ENCODE data around the gene URI1. TPM values are rescaled to one million over a fixed set of nuclear protein-coding genes. Genes with fewer than 3 reads are reported as not detected.

Gene URI1
- total RNA-seq, 2 donors from 2014 or later, result 49.6 to 59.7 TPM

DNA sequence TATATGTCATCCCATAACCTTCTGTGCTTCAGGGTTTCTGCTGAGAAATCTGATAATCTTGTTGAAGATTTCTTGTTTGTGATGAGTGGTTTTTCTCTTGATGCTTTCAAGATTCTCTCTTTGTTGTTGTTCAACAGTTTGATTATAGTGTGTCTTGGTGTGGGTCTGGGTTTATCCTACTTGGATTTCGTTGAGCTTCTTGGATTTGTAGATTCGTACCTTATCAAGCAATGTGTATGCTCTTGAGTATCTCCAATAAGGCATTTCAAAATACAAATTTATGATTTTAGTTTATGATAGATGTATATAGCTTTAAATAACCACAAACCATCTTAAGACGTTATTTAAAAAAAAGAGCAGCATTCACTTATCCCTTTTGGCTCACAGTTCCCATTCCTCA, 57.5 kb downstream of the URI1 start:
- H3K27me3 Mint-ChIP-seq (ENCODE audit: insufficient read depth), result no peaks in the 10 kb centered on the region
- Histone ChIP-seq H3K4me3 (ENCODE audit: low read length) (no peak overlapping the region), H3K36me3 (ENCODE audit: control insufficient read depth, insufficient read depth, low read length) (peaks cover 21% of the 10 kb centered on the region), H3K27me3 (ENCODE audit: control insufficient read depth, insufficient read depth, low read length, poor library complexity, severe bottlenecking) (no peaks in the 10 kb centered on the region), H3K9me3 (ENCODE audit: control insufficient read depth, low read length) (peaks cover 29% of the 10 kb centered on the region), H3K27ac (ENCODE audit: low read depth, low read length) (no peak overlapping the region), H3K9ac (ENCODE audit: extremely low read depth, low read length, poor library complexity, severe bottlenecking) (no peak overlapping the region), H3K4me1 (ENCODE audit: control insufficient read depth, insufficient read depth, low read length) (no peaks in the 10 kb centered on the region)
- peaks cover 28% of the 10 kb centered on the region for H3K9me3 Mint-ChIP-seq
- 92 to 100% methylated on average over 1 to 2 of the region's 3 CpGs for WGBS, 2 experiments (ENCODE audit: insufficient coverage in 1 of 2, insufficient read length in 1 of 2)
- TF ChIP-seq, protein P1, sequence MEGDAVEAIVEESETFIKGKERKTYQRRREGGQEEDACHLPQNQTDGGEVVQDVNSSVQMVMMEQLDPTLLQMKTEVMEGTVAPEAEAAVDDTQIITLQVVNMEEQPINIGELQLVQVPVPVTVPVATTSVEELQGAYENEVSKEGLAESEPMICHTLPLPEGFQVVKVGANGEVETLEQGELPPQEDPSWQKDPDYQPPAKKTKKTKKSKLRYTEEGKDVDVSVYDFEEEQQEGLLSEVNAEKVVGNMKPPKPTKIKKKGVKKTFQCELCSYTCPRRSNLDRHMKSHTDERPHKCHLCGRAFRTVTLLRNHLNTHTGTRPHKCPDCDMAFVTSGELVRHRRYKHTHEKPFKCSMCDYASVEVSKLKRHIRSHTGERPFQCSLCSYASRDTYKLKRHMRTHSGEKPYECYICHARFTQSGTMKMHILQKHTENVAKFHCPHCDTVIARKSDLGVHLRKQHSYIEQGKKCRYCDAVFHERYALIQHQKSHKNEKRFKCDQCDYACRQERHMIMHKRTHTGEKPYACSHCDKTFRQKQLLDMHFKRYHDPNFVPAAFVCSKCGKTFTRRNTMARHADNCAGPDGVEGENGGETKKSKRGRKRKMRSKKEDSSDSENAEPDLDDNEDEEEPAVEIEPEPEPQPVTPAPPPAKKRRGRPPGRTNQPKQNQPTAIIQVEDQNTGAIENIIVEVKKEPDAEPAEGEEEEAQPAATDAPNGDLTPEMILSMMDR (conservative IDR thresholded peaks at IDR 0.05), result no peak
- H3K4me1 Mint-ChIP-seq, result peaks cover 14% of the 10 kb centered on the region
- H3K4me3 Mint-ChIP-seq, result no peak overlapping the region
- H3K27ac Mint-ChIP-seq, result no peak overlapping the region
- no peak for DNase-seq
- peaks cover 40% of the 10 kb centered on the region for H3K36me3 Mint-ChIP-seq (ENCODE audit: low read depth)

DNA sequence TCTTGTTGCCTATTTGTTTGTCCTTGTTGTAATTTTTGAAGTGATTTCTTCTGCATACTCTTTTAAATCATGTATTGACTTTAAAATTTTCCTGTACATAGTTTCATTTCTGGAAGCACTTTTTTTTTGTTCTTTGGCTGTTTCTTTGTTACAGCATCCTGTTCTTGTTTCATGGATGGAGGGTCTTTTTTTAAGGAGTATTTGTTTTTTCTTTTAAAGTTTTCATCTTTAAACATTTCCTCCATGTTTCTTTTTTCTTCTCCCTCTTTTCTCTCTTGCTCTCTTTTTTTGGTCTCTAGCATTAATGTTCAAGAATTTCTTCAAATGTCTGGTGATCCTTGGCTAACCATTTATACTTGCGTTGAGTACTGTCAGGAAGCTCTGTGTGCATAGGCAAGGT, 58.8 kb downstream of the URI1 start:
- no peaks in the 10 kb centered on the region for H3K27me3 Mint-ChIP-seq (ENCODE audit: insufficient read depth)
- peak overlapping the region; percentile 5 for H3K4me3 Mint-ChIP-seq
- no peak for DNase-seq
- WGBS, 2 experiments (ENCODE audit: insufficient coverage in 1 of 2, insufficient read length in 1 of 2), result 95 to 100% methylated on average over 1 of the region's 1 CpG
- Histone ChIP-seq H3K36me3 (ENCODE audit: control insufficient read depth, insufficient read depth, low read length) (peaks cover 24% of the 10 kb centered on the region), H3K4me1 (ENCODE audit: control insufficient read depth, insufficient read depth, low read length) (no peaks in the 10 kb centered on the region), H3K9ac (ENCODE audit: extremely low read depth, low read length, poor library complexity, severe bottlenecking) (no peak overlapping the region), H3K27me3 (ENCODE audit: control insufficient read depth, insufficient read depth, low read length, poor library complexity, severe bottlenecking) (no peaks in the 10 kb centered on the region), H3K27ac (ENCODE audit: low read depth, low read length) (no peak overlapping the region), H3K4me3 (ENCODE audit: low read length) (peak overlapping the region; percentile 31), H3K9me3 (ENCODE audit: control insufficient read depth, low read length) (peaks cover 21% of the 10 kb centered on the region)
- H3K4me1 Mint-ChIP-seq, result peaks cover 14% of the 10 kb centered on the region
- H3K9me3 Mint-ChIP-seq, result peaks cover 20% of the 10 kb centered on the region
- H3K36me3 Mint-ChIP-seq (ENCODE audit: low read depth), result peaks cover 27% of the 10 kb centered on the region
- H3K27ac Mint-ChIP-seq, result peak overlapping the region; percentile 68
- TF ChIP-seq, protein P1 (conservative IDR thresholded peaks at IDR 0.05), result no peak

DNA sequence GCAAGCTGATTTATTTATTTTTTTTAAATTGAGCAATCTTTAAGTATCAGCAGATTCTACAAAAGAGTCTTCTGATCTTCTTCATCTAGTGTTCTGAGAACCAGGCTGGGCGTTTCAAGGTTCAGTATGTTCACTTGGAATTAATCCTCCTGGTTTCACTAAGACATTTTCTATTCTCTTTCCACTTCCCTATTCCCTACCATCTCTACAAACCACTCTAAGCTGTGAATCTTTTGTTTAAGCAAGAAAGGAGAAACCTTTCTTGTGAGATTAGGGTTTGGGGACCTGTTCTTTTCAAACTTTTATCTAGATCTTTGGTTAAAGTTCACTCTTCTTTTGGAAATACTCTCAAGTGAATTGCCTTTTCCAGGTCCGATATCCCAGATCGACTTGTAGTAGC, 59.3 kb downstream of the URI1 start:
- no peaks in the 10 kb centered on the region for H3K4me1 ChIP-seq (ENCODE audit: control insufficient read depth, insufficient read depth, low read length)
- Mint-ChIP-seq H3K27ac (peak overlapping the region; percentile 68), H3K27me3 (ENCODE audit: insufficient read depth) (no peaks in the 10 kb centered on the region), H3K4me3 (peak overlapping the region; percentile 5), H3K9me3 (peaks cover 18% of the 10 kb centered on the region), H3K36me3 (ENCODE audit: low read depth) (peaks cover 23% of the 10 kb centered on the region), H3K4me1 (peaks cover 14% of the 10 kb centered on the region)
- H3K4me3 ChIP-seq (ENCODE audit: low read length), result peak overlapping the region; percentile 31
- no peaks in the 10 kb centered on the region for H3K27me3 ChIP-seq (ENCODE audit: control insufficient read depth, insufficient read depth, low read length, poor library complexity, severe bottlenecking)
- TF ChIP-seq, protein P1 (conservative IDR thresholded peaks at IDR 0.05), result no peak
- no peak overlapping the region for H3K27ac ChIP-seq (ENCODE audit: low read depth, low read length)
- 79 to 93% methylated on average over 3 of the region's 3 CpGs for WGBS, 2 experiments (ENCODE audit: insufficient coverage in 1 of 2, insufficient read length in 1 of 2)
- H3K9me3 ChIP-seq (ENCODE audit: control insufficient read depth, low read length), result peaks cover 17% of the 10 kb centered on the region
- DNase-seq, result no peak
- peaks cover 24% of the 10 kb centered on the region for H3K36me3 ChIP-seq (ENCODE audit: control insufficient read depth, insufficient read depth, low read length)
- no peak overlapping the region for H3K9ac ChIP-seq (ENCODE audit: extremely low read depth, low read length, poor library complexity, severe bottlenecking)

Data from endodermal cell (in vitro differentiated cells).